ENCODE results near the gene WHAMM.
A peak's percentile ranks its signal among the peaks of the same experiment; 100 is the strongest.
"Not testable (repeated sequence)": the region's sequence is repeated elsewhere in the genome, so short reads cannot be mapped to it uniquely, and the experiment has no call there.

WHAMM gene

GRCh38 chr15:82803793-82804574 is 5.4 kb upstream of the WHAMM start:
- no peak for DNase-seq (ENCODE audit: low spot score)

GRCh38 chr15:82804575-82804949 is 4.9 kb upstream of the WHAMM start:
- DNase-seq (ENCODE audit: low spot score) = no peak

- DNase-seq (ENCODE audit: low spot score) = no peak
Observed at GRCh38 chr15:82805994-82806406, 3.4 kb upstream of the WHAMM start, which contains the start of gene FSD2. Gene FSD2 (minus strand): TSS chr15:82806069. CDS start chr15:82787390, 18,679 bp downstream.

GRCh38 chr15:82807920-82808633 is 1.4 kb upstream of the WHAMM start:
- no peak for DNase-seq (ENCODE audit: low spot score)

GRCh38 chr15:82808634-82809041 is 790 bp upstream of the WHAMM start:
- DNase-seq (ENCODE audit: low spot score) = no peak

GRCh38 chr15:82810061-82810889 is 847 bp downstream of the WHAMM start:
- no peak for DNase-seq (ENCODE audit: low spot score)

GRCh38 chr15:82810890-82811426 is 1.5 kb downstream of the WHAMM start:
- DNase-seq (ENCODE audit: low spot score) = no peak

GRCh38 chr15:82812994-82813393 is 3.6 kb downstream of the WHAMM start:
- DNase-seq (ENCODE audit: low spot score) = no peak

- no peak for DNase-seq (ENCODE audit: low spot score)
Observed at GRCh38 chr15:82820128-82820527, 10.7 kb downstream of the WHAMM start.

- DNase-seq (ENCODE audit: low spot score) = not testable (repeated sequence)
Observed at GRCh38 chr15:82821396-82821795, 12.0 kb downstream of the WHAMM start.

- not testable (repeated sequence) for DNase-seq (ENCODE audit: low spot score)
Observed at GRCh38 chr15:82821851-82822250, 12.4 kb downstream of the WHAMM start.

GRCh38 chr15:82823049-82823448 is 13.6 kb downstream of the WHAMM start:
- DNase-seq (ENCODE audit: low spot score) = no peak

GRCh38 chr15:82828075-82828474 is 18.6 kb downstream of the WHAMM start:
- no peak for DNase-seq (ENCODE audit: low spot score)

GRCh38 chr15:82829234-82829633 is 19.8 kb downstream of the WHAMM start:
- no peak for DNase-seq (ENCODE audit: low spot score)

GRCh38 chr15:82830427-82831173 is 21.2 kb downstream of the WHAMM start:
- DNase-seq (ENCODE audit: low spot score) = no peak

GRCh38 chr15:82831894-82832600 is 22.6 kb downstream of the WHAMM start:
- DNase-seq (ENCODE audit: low spot score) = no peak

GRCh38 chr15:82832601-82833361 is 23.4 kb downstream of the WHAMM start:
- DNase-seq (ENCODE audit: low spot score) = peak; percentile 85

- DNase-seq (ENCODE audit: low spot score) = no peak
Observed at GRCh38 chr15:82833362-82833682, 23.9 kb downstream of the WHAMM start.

- DNase-seq (ENCODE audit: low spot score) = no peak
Observed at GRCh38 chr15:82835391-82835917, 26.0 kb downstream of the WHAMM start.
